Naive thymus-derived CD4-positive, alpha-beta T cell (primary cell): ENCODE measurements around the gene LRP5. TPM values are rescaled to one million over a fixed set of nuclear protein-coding genes. Genes with fewer than 3 reads are reported as not detected.

Experiments
- ATAC-seq: fragments of 150-1000 bp; cut with Tn5 transposase; 2 replicates; pipeline ENCODE4 v1.10.0; 2021; ENCODE audit warnings: mild to moderate bottlenecking, moderate library complexity
- CTCF ChIA-PET: fragments of 350-600 bp; sonication (Branson Sonifier 250); formaldehyde crosslinking; loops from one replicate; lab custom pipeline; 2021; ENCODE audit warnings: antibody characterized with exemption; lab: Charles Lee
- POLR2A ChIA-PET: fragments of 350-600 bp; sonication (Branson Sonifier 250); formaldehyde crosslinking; loops from one replicate; lab custom pipeline; 2021; ENCODE audit warnings: antibody characterized with exemption, inconsistent platforms; lab: Charles Lee
- DNase-seq, 9 donors: peaks; one replicate each; pipeline versions ENCODE4 v3.0.0 to v3.0.0-alpha.2; 2020 to 2022; ENCODE audit warnings: mixed read lengths in 1 of 9
- H3K27ac ChIP-seq: one replicate; pipeline ENCODE4 v1.7.0; 2013; ENCODE audit warnings: mild to moderate bottlenecking, low read depth, low read length, moderate library complexity
- H3K27me3 ChIP-seq, 2 donors: one replicate each; pipeline ENCODE4 v1.7.0; 2013; ENCODE audit warnings: low read length in 2 of 2, mild to moderate bottlenecking in 2 of 2, moderate library complexity in 2 of 2; ENCODE audit not compliant: control insufficient read depth in 2 of 2, insufficient read depth in 2 of 2
- H3K36me3 ChIP-seq, 3 experiments: 1 replicate in 2 of 3; 2 replicates in 1 of 3; pipeline ENCODE4 v1.7.0; 2013; ENCODE audit warnings: low read length in 3 of 3, mild to moderate bottlenecking in 3 of 3, moderate library complexity in 1 of 3; ENCODE audit not compliant: insufficient read depth in 3 of 3, control insufficient read depth in 2 of 3
- H3K4me1 ChIP-seq, 2 donors: one replicate each; pipeline ENCODE4 v1.7.0; 2013; ENCODE audit warnings: low read length in 2 of 2, mild to moderate bottlenecking in 2 of 2, moderate library complexity in 1 of 2; ENCODE audit not compliant: control insufficient read depth in 2 of 2, insufficient read depth in 2 of 2
- H3K4me3 ChIP-seq: 2 replicates; pipeline ENCODE4 v1.7.0; 2013; ENCODE audit warnings: mild to moderate bottlenecking, low read length
- H3K9me3 ChIP-seq, 3 experiments: 1 replicate in 2 of 3; 2 replicates in 1 of 3; pipeline ENCODE4 v1.7.0; 2013; ENCODE audit warnings: low read length in 3 of 3; ENCODE audit not compliant: control insufficient read depth in 2 of 3
- H3K27ac Mint-ChIP-seq, 9 donors: one replicate each; pipeline ENCODE4 v1.8.0; 2020 to 2022; ENCODE audit warnings: mixed read lengths in 9 of 9, mild to moderate bottlenecking in 8 of 9, moderate library complexity in 5 of 9, inconsistent platforms in 2 of 9
- H3K27me3 Mint-ChIP-seq, 5 donors: one replicate each; pipeline ENCODE4 v1.8.0; 2021 to 2022; ENCODE audit warnings: mixed read lengths in 5 of 5, mild to moderate bottlenecking in 1 of 5
- H3K36me3 Mint-ChIP-seq, 5 donors: one replicate each; pipeline ENCODE4 v1.8.0; 2020 to 2022; ENCODE audit warnings: mixed read lengths in 5 of 5, mild to moderate bottlenecking in 3 of 5, inconsistent platforms in 1 of 5
- H3K4me1 Mint-ChIP-seq, 7 donors: one replicate each; pipeline ENCODE4 v1.8.0; 2020 to 2022; ENCODE audit warnings: mixed read lengths in 7 of 7, mild to moderate bottlenecking in 3 of 7, inconsistent platforms in 1 of 7
- H3K4me3 Mint-ChIP-seq, 10 donors: one replicate each; pipeline ENCODE4 v1.8.0; 2020 to 2022; ENCODE audit warnings: mild to moderate bottlenecking in 10 of 10, mixed read lengths in 10 of 10, moderate library complexity in 6 of 10, inconsistent platforms in 2 of 10
- H3K9me3 Mint-ChIP-seq, 11 donors: one replicate each; pipeline ENCODE4 v1.8.0; 2020 to 2022; ENCODE audit warnings: mixed read lengths in 11 of 11, mild to moderate bottlenecking in 4 of 11, inconsistent platforms in 1 of 11, moderate library complexity in 1 of 11
- intact Hi-C, 2 donors: fragments of 100-400 bp; cut with micrococcal nuclease; formaldehyde crosslinking; loops; one replicate each; pipeline ENCODE4 v1.15.1; 2023
- polyA plus RNA-seq, 2 donors: library from polyadenylated mRNA; unstranded; fragments of 300-500 nt; fragmentation: Illumina TruSeq; gene quantifications; one replicate each; pipeline ENCODE4 v1.2.3, GENCODE V29; 2021
- total RNA-seq, 6 experiments: library from RNA in 5 of 6; stranded (reverse) in 5 of 6; gene quantifications; 1 replicate in 5 of 6; 2 replicates in 1 of 6; pipeline ENCODE4 v1.2.3 and lab custom pipeline; 2021 to 2026

Gene LRP5
- total and polyA plus RNA-seq, 7 experiments from 2014 or later = 0.35 to 29.9 (median 2.2) TPM

- ATAC-seq (no peak), DNase-seq (no peak)
- Mint-ChIP-seq H3K27me3 (peaks cover 0 to 13% (median 8%) of the 10 kb centered on the region in 5 donors), H3K27ac (no peak overlapping the region), H3K9me3 (no peaks in the 10 kb centered on the region), H3K4me1 (peaks cover 0 to 37% (median 12%) of the 10 kb centered on the region in 7 donors), H3K4me3 (no peak overlapping the region), H3K36me3 (no peaks in the 10 kb centered on the region)
- POLR2A ChIA-PET = no interaction called here
- no peak overlapping the region for H3K4me3 ChIP-seq
- H3K9me3 ChIP-seq = no peaks in the 10 kb centered on the region
- no peaks in the 10 kb centered on the region for H3K27me3 ChIP-seq
- intact Hi-C loops = no loop called here
- CTCF ChIA-PET = no interaction called here
- H3K27ac ChIP-seq = no peak overlapping the region
- H3K36me3 ChIP-seq = no peaks in the 10 kb centered on the region
- H3K4me1 ChIP-seq = no peaks in the 10 kb centered on the region
These were observed 65.0 kb downstream of the LRP5 start for GRCh38 chr11:68377389-68377795.

DNA sequence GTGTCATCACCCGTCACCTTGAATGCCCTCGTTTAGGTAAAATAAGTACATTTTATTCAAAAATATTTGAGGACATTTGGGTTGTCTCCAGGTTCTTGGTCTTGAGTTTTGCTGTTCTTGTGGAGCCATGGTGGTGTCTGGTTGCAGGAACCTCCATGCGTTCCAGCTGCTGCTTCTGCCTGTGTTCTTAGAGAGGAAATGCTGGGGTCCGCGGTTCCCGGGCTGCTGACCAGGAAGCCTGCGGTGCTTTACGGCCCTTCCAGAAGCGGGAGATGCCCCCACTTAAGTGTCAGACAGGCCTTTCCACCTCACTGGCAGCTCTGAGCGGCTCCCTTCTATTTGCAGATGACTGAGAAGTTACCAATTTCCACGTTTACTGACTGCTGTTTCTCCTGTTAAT is 66.8 kb downstream of the LRP5 start:
- Mint-ChIP-seq H3K27me3 (peaks cover 0 to 13% (median 8%) of the 10 kb centered on the region in 5 donors), H3K9me3 (no peaks in the 10 kb centered on the region), H3K4me1 (peaks cover 0 to 42% (median 12%) of the 10 kb centered on the region in 7 donors), H3K4me3 (no peak overlapping the region), H3K36me3 (no peaks in the 10 kb centered on the region), H3K27ac (peak overlapping the region in 1 of 9 donors; percentile 58)
- no peaks in the 10 kb centered on the region for H3K36me3 ChIP-seq
- DNase-seq (no peak), ATAC-seq (no peak)
- intact Hi-C loops = no loop called here
- H3K27me3 ChIP-seq = no peaks in the 10 kb centered on the region
- H3K27ac ChIP-seq = no peak overlapping the region
- no peaks in the 10 kb centered on the region for H3K4me1 ChIP-seq
- CTCF ChIA-PET = no interaction called here
- POLR2A ChIA-PET = no interaction called here
- no peak overlapping the region for H3K4me3 ChIP-seq
- H3K9me3 ChIP-seq = no peaks in the 10 kb centered on the region

DNA sequence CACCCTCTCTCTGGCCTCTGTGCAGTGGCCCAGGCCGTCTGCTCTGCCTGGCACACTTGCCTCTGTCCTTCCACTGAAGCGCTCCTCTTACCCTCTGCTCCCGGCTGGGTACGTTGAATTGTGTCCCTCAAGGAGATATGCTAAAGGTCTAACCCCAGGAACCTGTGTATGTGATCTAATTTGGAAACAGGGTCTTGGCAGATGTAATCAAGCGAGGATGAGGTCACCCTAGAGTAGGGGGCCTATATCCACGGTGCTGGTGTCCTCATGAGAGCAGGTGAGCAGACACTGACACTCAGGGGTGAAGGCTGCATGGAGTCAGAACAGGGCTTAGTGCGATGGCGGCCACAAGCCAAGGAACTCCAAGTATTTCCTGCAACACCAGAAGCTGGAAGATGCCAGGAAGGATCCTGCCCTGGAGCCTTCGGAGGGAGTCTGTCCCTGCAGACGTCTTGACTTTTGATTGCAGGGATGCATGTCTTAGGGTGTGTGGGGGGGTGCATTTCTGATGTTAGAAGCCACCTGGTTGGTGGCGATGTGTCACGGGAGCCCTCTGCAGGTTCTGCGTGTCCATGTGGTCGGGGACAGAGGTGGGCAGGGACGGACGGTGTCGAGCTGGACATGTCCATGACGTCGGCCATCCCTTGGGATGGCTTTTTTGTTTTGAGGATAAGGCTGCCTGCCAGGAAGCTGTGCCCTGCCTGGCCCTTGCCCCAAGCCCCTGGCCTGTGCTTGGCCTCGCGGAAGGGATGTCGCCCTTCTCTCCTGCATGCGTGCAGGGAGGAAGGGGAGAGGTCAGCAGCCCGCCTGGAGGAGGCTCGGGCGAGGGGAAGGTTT is 68.6 kb downstream of the LRP5 start:
- Mint-ChIP-seq H3K27me3 (peaks cover 0 to 13% (median 6%) of the 10 kb centered on the region in 5 donors), H3K4me1 (peaks cover 0 to 42% (median 12%) of the 10 kb centered on the region in 7 donors), H3K4me3 (peak overlapping the region in 3 of 10 donors; percentile 17 to 69 (median 34)), H3K27ac (peak overlapping the region in 2 of 9 donors; percentile 25 to 87), H3K36me3 (no peaks in the 10 kb centered on the region), H3K9me3 (no peaks in the 10 kb centered on the region)
- no peaks in the 10 kb centered on the region for H3K27me3 ChIP-seq
- no peak for DNase-seq
- ChIA-PET CTCF (no interaction called here), POLR2A (no interaction called here)
- no peaks in the 10 kb centered on the region for H3K4me1 ChIP-seq
- H3K4me3 ChIP-seq = no peak overlapping the region
- no peaks in the 10 kb centered on the region for H3K9me3 ChIP-seq
- no peak overlapping the region for H3K27ac ChIP-seq
- intact Hi-C loops = loop anchor here in 1 of 2 donors (2.0 kb wide), 1 partner anchor 68 kb away; the partner anchor contains the start of gene LRP5
- ATAC-seq = no peak
- H3K36me3 ChIP-seq = no peaks in the 10 kb centered on the region

- H3K36me3 Mint-ChIP-seq = no peaks in the 10 kb centered on the region
- intact Hi-C loops = loop anchor here in 1 of 2 donors (2.0 kb wide), 1 partner anchor 69 kb away; the partner anchor contains the start of gene LRP5
- no peaks in the 10 kb centered on the region for H3K9me3 ChIP-seq
- H3K4me3 ChIP-seq = no peak overlapping the region
- H3K27ac ChIP-seq = no peak overlapping the region
- no peaks in the 10 kb centered on the region for H3K36me3 ChIP-seq
- peaks cover 0 to 42% (median 12%) of the 10 kb centered on the region in 7 donors for H3K4me1 Mint-ChIP-seq
- DNase-seq (no peak), ATAC-seq (no peak)
- H3K27me3 ChIP-seq = no peaks in the 10 kb centered on the region
- CTCF ChIA-PET = no interaction called here
- no peak overlapping the region for H3K4me3 Mint-ChIP-seq
- POLR2A ChIA-PET = no interaction called here
- H3K27me3 Mint-ChIP-seq = peaks cover 0 to 13% (median 6%) of the 10 kb centered on the region in 5 donors
- H3K27ac Mint-ChIP-seq = peak overlapping the region in 1 of 9 donors; percentile 55
- H3K9me3 Mint-ChIP-seq = no peaks in the 10 kb centered on the region
- H3K4me1 ChIP-seq = no peaks in the 10 kb centered on the region
These were observed 69.3 kb downstream of the LRP5 start for GRCh38 chr11:68381716-68382115.

DNA sequence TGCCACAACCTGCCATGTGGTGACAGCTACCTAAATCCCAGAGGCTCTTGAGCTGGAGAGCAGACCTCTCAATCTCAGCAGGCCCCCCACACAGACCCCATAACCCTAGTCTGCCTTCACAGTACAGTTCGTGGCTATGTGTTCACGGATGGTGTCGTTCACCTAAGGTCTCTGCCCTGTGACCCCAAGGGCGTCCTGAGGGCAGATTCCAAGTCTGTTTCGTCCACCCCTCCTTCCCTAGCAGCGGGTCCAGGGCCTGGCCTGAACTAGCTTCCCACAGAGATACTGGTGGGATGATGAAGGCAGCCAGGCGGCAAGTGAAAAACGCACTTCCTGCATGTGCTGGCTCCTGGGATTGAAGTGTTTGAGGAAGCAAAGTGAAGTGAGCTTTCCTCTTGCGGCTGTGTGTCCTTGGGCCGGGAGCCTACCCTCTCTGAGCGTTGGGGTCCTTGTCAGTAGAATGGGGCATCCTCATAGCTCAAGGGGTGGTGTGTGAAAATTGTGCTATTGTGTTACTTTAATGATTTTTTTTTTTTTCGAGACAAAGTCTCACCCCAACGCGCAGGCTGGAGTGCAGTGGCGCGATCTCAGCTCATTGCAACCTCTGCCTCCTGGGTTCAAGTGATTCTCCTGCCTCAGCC is 70.1 kb downstream of the LRP5 start:
- peaks cover 0 to 42% (median 12%) of the 10 kb centered on the region in 7 donors for H3K4me1 Mint-ChIP-seq
- CTCF ChIA-PET = interaction anchor here (0.8 kb wide), 1 partner anchor 8 kb away, joined by 3 read pairs; no protein-coding TSS in a partner anchor
- peak overlapping the region in 1 of 9 donors; percentile 65 for H3K27ac Mint-ChIP-seq
- no peak for DNase-seq
- no peaks in the 10 kb centered on the region for H3K36me3 ChIP-seq
- POLR2A ChIA-PET = no interaction called here
- no peak overlapping the region for H3K27ac ChIP-seq
- H3K36me3 Mint-ChIP-seq = no peaks in the 10 kb centered on the region
- H3K4me3 Mint-ChIP-seq = no peak overlapping the region
- H3K4me3 ChIP-seq = no peak overlapping the region
- H3K9me3 Mint-ChIP-seq = no peaks in the 10 kb centered on the region
- no peaks in the 10 kb centered on the region for H3K27me3 ChIP-seq
- no peaks in the 10 kb centered on the region for H3K9me3 ChIP-seq
- no peaks in the 10 kb centered on the region for H3K4me1 ChIP-seq
- no peak for ATAC-seq
- peaks cover 0 to 13% (median 6%) of the 10 kb centered on the region in 5 donors for H3K27me3 Mint-ChIP-seq
- intact Hi-C loops = no loop called here

DNA sequence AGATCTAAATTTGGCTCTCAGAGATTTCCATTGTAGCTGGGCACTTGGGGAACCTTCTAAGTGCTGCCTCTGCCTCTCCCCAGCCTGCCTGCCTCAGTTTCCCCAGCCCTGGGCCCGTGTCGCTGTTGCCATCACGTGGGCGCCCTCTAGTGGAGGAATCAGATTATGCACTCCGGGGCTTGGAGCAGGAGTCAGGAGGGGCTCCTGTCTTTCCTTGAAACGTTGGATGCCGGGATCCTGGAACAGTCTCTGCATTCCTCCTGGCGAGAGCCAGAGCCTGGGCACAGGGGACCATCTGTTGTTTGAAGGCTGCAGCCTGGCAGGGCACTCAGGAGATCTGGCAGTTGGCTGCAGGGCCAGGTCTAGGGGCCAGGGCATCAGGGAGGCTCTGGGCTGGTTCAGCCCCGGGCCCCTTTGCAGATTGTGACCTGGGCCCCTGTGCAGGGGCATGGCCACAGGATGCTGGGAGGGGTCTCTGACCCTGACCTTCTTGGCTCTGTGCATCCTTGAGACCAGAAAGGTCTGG is 71.6 kb downstream of the LRP5 start:
- no peaks in the 10 kb centered on the region for H3K36me3 Mint-ChIP-seq
- no peaks in the 10 kb centered on the region for H3K36me3 ChIP-seq
- H3K4me3 Mint-ChIP-seq = no peak overlapping the region
- H3K27me3 ChIP-seq = no peaks in the 10 kb centered on the region
- no peaks in the 10 kb centered on the region for H3K9me3 ChIP-seq
- no peaks in the 10 kb centered on the region for H3K4me1 ChIP-seq
- ChIA-PET POLR2A (no interaction called here), CTCF (interaction anchor here (0.6 to 1.0 kb wide), 4 partner anchors 8 to 1545 kb away, joined by 3 to 6 read pairs (median 4); no protein-coding TSS in a partner anchor)
- ATAC-seq (peak; percentile 59), DNase-seq (peak; percentile 16 to 74 (median 53))
- H3K27ac ChIP-seq = no peak overlapping the region
- H3K27ac Mint-ChIP-seq = peak overlapping the region in 1 of 9 donors; percentile 29
- H3K9me3 Mint-ChIP-seq = no peaks in the 10 kb centered on the region
- H3K4me1 Mint-ChIP-seq = peaks cover 0 to 42% (median 12%) of the 10 kb centered on the region in 7 donors
- no peak overlapping the region for H3K4me3 ChIP-seq
- intact Hi-C loops = loop anchor here (1.0 kb wide), 3 partner anchors 87 to 127 kb away; partner anchors contain the start of gene C11orf24 (in 1 of the 2)
- H3K27me3 Mint-ChIP-seq = peaks cover 0 to 13% (median 6%) of the 10 kb centered on the region in 5 donors
